ENCODE data around the gene ADGRF5.

- TF ChIP-seq, protein P1, sequence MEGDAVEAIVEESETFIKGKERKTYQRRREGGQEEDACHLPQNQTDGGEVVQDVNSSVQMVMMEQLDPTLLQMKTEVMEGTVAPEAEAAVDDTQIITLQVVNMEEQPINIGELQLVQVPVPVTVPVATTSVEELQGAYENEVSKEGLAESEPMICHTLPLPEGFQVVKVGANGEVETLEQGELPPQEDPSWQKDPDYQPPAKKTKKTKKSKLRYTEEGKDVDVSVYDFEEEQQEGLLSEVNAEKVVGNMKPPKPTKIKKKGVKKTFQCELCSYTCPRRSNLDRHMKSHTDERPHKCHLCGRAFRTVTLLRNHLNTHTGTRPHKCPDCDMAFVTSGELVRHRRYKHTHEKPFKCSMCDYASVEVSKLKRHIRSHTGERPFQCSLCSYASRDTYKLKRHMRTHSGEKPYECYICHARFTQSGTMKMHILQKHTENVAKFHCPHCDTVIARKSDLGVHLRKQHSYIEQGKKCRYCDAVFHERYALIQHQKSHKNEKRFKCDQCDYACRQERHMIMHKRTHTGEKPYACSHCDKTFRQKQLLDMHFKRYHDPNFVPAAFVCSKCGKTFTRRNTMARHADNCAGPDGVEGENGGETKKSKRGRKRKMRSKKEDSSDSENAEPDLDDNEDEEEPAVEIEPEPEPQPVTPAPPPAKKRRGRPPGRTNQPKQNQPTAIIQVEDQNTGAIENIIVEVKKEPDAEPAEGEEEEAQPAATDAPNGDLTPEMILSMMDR (IDR thresholded peaks at IDR 0.05): no peak
- no peak for TF ChIP-seq POLR2AphosphoS5 (IDR thresholded peaks at IDR 0.05)
Observed at GRCh38 chr6:46862381-46862780, 59.4 kb downstream of the ADGRF5 start.
